IPS-NIHi7 (cell line): Measurements from ENCODE around the gene IKBKG.
"Not testable (repeated sequence)": the region's sequence is repeated elsewhere in the genome, so short reads cannot be mapped to it uniquely, and the experiment has no call there.

Experiments used
- DNase-seq: peaks from one replicate; pipeline ENCODE4 v3.0.0; 2012; ENCODE audit warnings: mixed read lengths; ENCODE audit errors: extremely low spot score

Gene IKBKG, protein sequence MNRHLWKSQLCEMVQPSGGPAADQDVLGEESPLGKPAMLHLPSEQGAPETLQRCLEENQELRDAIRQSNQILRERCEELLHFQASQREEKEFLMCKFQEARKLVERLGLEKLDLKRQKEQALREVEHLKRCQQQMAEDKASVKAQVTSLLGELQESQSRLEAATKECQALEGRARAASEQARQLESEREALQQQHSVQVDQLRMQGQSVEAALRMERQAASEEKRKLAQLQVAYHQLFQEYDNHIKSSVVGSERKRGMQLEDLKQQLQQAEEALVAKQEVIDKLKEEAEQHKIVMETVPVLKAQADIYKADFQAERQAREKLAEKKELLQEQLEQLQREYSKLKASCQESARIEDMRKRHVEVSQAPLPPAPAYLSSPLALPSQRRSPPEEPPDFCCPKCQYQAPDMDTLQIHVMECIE

DNA sequence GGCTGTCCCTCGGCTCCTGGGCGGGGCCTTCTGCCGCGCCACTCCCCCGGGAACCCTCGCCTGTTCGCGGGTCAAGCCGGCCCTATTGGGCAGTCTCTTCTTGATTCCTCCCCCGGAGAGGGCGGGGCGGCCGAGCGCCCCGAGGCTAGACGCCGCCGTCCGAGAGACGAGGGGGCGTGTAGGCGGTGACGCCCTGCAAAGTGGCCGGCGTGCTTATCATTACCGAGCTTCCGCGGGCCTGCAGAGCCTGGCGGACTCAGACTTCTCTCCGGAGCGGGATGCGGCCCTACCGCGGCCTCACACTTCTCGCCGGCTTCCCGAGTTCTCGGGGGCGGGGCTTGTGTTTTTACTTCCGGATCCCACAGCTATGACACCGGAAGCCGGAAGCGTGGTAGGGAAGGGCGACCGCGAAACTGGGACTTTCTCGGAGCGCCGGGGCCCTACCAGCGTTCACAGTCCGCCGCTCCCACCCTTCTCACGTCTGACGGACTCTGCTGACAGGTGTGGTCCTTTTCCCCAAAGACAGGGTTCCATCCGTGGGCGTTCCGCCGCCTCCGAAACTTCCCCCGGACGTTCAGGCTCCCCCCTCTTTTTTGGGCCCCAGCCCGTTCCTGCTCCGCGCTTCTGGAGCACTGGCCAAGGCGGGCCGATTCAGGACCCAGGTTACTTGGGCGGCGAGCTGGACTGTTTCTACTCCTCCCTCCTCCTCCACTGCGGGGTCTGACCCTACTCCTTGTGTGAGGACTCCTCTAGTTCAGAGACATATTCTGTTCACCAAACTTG is at the start of gene IKBKG:
TSS of gene IKBKG (plus strand) at position 376 of the 783 bp plus-strand sequence. CDS start 4,383 bp downstream, outside the sequence.
- DNase-seq: peak; percentile 87

DNA sequence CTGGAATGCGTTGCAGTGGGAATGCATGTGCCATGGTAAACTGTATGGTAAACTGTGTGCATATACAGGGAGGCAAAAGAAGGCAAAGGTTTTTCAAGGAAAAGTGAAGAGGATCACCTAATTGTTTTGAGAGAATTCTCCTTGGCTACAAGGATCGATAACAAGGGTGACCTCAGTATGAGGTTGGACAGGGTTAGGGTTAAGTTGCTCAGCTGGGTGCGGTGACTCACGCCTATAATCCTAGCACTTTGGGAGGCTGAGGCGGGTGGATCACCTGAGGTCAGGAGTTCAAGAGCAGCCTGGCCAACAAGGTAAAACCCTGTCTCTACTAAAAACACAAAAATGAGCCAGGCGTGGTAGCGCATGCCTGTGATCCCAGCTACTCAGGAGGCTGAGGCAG is 46.0 kb upstream of the IKBKG start:
- DNase-seq: not testable (repeated sequence)

DNA sequence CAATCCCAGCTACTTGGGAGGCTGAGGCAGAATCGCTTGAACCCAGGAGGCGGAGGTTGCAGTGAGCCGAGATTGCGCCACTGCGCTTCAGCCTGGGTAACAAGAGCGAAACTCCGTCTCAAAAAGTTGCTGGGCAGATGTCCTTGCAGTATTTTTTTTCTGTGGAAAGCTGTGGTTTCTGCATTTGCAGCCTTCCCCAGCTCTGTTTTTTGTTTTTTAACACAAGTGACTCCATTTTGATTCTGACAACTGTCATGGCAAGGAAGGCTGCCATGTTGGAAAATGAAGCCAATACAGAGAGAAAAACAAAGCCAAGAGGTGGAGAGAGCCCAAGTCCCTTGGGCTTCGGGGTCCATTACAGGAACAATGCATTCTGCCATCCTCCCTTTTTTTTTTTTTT is 45.3 kb upstream of the IKBKG start:
- DNase-seq: no peak

DNA sequence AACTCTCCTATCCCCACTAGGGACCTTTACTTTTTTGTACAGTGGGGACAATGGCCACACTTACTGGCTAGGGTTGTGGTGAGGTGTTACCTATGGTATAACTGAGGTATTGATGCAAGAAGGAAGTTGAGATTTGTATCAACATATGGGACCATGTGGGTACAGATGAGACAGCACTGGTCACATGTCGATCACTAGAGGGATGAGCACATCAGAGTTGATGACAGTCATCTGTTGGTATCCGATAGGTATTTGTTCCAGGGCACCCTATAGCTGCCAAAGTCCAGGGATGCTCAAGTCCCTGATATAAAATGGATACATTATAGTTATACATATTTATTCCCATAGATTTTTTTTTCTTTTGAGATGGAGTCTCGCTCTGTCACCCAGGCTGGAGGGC is 44.4 kb upstream of the IKBKG start:
- DNase-seq: no peak

DNA sequence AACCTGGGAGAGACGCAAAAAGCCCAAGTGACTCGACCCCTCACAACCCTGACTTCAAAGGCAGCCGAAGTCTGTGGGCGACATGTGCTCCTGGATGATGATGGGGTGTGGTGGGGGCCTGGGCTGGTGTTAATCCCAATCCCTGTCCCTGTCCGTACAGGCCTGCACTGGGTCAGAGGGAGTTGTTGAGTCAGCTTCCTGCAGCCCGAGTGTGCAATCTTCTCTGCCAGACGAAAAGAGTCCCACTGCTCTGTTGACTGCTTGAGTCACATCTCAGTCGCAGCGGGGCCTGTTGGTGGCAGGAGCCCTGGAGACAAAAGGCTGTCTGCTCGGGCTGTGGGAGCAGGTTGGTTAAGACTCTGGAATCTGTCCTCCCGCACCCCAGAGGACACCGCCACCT is 41.7 kb upstream of the IKBKG start:
- no peak for DNase-seq

DNA sequence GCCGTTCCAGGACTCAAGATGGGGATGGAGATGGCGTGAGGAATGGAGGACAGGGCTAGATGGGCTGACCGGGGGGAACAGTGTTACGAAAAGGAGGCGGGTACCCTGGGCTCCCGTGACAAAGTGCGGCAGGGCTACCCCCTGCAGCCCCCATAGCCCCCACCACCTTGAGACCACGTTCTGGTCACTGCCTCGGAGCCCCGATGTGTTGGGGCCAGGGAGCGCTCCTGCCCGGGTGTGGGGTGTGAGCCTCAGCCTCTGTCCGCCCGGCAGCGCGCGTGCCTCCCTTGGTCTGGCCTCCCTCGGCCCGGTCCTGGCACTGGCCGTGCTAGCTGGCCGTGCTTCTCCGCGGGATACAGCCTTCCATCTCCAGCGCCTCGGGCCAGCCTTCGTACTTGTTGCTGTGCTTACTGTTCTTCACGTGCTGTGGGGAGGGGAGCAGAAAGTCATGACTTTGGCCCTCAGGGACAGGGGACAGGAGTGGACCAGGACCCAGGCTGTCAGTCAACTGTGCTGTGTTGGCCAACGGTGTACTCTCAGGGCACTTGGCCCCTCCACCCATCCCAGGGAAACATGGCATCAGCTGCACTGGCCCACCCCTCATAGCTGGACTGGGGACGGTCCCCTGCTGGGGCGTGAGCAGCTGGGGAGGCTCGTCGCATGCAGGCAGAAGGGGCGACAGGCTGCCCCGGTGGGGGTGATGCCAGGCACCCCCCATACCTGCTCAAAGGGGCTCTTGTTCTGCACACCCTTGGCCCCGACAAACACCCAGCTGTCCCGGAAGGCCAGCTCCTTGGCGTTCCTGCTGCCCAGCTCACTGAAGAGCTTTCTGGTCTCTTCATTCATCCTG is 40.7 kb upstream of the IKBKG start:
- DNase-seq: no peak

DNA sequence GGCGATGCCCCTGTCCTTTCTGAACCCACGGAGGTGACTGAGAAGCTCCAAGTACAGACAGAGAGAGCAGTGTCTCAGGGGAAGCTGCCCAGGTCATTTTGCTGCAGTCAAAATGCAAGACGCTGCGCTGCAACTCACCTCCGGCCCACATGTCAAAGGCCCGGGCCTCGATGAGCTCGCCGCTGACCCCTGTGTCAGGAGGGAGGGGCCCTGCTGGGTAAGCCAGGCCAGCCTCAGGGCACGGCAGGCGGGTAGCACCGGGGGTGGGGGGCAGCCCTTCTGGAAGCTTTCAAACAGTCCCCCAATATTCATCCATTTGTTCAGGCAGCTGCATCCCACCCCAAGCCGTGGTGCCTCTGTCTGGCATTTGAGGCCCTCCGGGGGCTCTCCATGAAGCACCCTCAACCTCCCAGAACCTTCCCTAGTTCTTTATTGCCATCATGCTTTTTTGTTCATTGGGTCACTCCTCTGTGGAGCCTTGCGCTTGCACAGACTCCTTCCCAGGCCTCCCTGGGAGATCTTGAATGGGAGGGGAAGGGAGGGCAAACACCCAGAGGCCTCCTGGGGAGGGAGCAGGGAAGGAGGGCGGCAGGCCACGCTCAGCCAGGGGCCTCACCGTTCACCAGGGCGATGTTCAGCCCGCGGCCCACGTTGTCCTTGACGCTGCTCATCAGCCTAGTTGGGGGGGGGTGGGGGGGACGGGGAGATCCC is 39.6 kb upstream of the IKBKG start:
- no peak for DNase-seq

DNA sequence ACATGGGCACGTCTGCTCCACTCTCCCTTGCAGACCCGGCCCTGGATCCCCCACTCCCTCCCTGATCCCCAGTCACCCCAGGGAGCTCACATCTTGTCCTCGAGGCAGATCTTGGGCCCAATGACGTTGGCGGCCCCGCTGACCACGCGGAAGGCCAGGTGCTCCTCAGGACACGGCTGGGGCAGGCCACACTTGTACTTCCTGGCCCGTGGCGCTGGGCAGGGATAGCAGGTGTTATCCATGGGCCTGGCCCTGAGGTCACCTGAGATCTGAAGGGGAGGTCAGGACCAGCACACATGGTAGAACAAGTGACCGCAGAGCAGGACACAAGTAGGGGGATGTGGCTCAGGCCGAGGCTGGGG is 39.1 kb upstream of the IKBKG start:
- no peak for DNase-seq

DNA sequence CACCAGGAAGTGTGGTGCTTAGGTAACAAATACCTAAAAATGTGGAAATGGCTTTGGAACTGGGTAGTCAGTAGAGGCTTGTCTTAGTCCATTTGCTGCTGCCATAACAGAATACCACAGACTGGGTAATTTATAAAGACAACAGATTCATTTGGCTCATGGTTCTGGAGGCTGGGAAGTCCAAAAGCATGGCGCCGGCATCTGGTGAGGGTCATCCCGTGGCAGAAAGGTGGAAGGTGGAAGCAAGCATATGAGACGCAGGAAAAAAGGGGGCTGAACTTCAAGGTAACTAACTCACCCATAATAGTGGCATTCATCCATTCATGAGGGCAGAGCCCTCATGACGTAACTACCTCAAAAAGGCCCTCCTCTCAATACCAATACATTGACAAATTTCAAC is 38.0 kb upstream of the IKBKG start:
- no peak for DNase-seq

DNA sequence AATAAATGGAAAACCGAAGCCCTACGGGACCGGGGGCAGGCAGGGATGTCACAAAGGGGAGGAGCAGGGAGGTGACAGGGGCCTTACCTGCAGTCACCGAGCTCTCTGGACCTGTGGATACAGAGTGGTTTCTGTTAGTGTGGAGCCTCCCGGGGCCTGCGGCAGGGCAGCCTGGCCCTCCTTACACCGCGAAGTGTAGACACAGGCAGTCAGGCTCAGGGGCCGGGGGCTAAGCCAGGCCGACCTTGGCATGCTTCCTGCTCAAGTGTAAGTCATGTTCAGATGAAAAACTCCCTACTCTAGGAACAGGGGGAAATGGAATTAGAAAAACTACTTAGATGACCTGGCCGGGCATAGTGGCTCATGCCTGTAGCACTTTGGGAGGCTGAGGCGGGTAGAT is 35.7 kb upstream of the IKBKG start:
- no peak for DNase-seq

DNA sequence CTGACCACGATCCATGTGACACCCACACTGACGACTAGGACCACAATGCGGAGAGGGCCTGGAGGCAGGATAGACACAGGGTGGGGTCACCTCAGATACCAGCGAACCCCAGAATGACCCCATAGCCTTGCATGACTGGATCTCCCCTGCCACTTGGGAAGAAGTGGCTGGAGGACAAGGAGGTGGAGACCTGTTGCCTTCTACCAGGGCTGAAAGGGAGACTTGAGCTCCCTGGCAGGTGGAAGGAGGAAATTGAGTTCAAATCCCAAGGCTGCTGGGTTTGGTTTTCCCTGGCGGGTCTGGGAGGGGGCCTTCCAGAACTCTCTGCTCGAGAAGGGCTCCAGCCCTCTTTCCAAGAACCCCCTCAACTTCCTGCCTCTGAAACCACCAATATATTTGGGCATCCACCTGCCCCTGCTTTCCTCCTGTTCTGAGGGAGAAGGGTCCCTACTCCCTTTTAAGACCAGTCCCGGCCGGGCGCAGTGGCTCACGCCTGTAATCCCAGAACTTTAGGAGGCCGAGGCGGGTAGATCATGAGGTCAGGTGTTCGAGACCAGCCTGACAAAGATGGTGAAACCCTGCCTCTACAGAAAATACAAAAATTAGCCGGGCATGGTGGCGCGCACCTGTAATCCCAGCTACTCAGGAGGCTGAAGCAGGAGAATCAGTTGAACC is 34.4 kb upstream of the IKBKG start:
- no peak for DNase-seq

DNA sequence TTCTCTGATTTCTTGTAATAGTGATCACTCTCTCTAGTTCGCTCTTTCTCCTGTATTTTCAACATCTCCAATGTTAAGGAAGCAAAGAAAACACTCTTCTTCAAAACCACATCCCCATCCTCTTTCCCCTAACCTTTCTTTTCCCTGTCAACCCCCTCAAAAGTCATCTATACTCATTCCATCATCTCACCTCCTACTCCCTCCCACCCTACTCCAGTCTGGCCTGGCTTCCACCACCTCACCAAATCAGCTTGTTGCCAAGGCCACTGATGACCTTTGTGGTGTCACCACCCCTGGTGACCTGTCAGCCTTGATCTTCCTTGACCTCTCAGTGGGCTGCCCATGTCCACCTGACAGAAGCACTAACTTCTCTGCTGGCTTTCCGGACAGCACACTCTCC is 33.7 kb upstream of the IKBKG start:
- DNase-seq: no peak

DNA sequence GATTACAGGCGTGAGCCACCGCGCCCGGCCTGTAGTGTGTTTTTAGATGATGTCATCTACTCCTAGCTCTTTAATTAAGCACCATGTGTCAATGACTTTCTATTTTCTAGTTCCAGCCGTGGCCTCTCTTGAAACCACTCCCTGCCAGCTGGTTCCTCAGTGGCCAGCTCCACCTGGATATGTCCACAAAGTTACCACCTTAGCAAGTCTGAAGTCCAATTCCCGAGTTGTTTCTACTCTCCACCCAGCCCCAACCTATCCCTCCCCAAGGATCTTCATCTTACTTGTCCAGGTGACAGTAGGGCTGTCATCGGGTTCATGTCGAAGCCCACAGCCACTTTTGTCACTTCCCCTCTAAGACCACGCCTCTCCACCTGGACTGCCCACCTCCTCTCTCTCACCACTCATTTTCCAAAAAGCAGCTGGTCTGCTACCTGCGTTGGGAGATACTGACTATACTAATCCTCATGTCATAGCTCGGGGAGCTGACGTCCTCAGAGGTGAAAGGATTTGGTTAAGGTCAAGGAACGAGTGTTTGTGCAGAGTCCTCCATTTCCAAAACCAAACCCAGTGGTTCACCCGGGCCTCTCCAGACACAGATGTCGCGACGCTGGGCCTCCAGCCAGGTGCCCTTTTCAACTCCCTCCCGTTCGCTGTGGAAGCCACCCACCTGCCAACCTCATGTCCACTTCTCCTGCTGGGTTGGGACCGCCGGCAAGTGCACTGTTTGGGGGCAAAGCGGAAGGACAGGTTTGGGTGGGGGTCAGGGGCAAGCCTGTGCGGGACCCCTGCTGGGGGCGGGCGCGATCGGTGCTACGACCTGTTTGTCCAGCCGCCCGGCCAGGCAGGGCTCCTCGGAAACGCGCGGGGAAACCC is 32.1 kb upstream of the IKBKG start:
- DNase-seq: no peak

DNA sequence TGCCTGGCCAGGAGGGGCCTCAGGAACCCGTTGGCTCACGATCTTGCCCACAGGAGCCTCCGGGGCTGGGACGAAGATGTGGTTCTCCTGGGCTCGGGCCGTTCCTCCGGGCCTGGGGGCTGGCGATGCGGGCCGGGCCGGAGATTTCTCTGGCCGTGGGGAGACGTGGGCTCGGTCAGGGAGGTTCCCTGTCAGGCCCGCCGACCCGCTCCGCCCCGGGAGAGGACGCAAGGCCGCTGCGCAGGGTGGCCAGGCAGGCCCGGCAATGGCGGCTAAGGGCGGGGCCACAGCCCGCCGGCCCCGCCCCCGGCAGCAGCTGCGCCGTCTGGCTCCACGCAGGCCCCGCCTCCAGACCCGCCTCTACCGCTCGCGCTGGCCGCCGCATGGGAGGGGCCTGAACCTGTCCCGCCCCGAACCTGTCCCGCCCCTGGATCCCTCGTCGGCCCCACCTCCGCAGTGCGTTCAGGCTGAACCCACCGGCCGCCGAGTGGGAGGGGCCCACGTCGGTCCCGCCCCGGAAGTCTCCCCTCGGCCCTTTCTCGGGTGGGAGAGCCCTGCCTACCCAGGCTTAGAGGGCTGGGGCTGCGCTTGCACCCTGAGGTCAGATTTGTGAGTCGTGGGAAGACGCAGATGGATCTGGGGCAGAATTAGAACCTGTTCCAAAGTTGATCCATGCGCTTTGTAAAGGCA is 31.3 kb upstream of the IKBKG start, which contains the start of gene FAM3A:
TSS of gene FAM3A (minus strand) at position 267 of the 690 bp plus-strand sequence. CDS start 460 bp downstream, outside the sequence.
- peak; percentile 72 for DNase-seq

DNA sequence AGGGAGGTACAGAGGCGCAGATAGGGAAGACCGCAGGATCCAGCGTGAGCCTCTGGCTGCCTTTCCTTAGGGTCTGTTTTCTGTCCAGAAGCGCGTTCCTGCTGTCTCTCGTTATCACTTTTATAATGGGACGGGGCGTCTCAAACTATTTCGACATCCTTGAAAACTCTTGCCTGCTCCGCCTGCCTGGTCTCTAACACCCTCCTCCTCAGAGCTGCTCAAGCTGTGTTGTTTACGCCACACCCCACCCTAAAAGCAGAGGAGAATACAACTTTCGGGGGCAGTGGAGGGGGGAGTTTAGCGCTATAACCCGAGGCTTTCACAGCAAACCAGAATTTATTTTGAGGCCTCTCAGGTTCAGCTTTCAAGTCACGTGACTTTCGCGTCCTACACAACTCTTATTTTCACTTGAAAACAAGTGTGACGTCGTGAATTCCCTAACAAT is 30.7 kb upstream of the IKBKG start:
- no peak for DNase-seq

DNA sequence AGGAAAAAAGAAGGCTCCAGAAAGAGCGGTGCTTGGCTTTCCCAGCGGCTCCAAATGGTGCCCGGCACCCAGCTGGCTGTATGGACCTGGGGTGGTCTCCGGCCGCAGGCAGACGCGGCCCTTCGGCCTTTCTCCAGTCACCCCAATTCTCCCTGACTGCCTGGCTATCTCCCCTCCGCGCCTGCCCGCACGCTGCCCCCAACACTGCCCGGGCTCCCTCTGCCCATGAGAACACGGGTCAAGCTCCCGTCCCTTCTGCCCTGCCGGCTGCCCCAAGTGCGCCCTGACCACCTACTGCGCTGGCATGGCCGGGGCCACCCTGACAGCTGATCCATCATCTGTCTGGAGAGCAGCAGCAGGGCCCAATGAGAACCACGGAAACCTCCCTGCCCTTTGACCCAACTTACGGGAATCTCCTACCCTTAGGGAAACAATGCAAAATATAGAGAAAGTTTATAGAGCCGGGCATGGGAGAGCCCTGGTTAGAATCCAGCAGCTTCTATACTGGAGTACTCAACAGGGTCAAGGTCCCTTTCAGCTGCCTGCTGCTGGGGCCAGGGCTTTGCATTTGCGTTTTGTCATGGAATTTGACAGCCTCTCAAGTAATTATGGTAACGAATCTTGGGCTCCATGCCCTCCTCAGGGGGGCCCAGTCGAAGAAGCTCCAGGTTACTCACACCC is 30.2 kb upstream of the IKBKG start:
- DNase-seq: no peak

DNA sequence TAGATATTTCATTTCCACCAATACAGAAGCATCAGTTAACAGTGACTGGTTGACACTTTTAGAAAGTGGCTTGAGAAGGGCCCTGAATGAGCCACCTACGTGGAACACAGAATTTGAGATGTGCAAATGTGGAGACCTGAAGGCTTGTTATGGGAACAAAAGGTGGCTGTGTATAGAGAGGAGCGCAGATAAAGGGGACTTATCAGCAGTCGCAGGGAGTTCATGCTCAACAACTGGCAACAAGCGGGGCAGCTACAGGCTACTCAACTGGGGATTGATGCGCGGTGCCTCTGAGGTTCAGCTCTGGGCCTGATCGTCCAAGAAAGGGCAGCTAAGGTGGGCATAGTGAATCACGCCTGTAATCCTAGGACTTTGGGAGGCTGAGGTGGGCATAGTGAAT is 28.0 kb upstream of the IKBKG start:
- DNase-seq: no peak

DNA sequence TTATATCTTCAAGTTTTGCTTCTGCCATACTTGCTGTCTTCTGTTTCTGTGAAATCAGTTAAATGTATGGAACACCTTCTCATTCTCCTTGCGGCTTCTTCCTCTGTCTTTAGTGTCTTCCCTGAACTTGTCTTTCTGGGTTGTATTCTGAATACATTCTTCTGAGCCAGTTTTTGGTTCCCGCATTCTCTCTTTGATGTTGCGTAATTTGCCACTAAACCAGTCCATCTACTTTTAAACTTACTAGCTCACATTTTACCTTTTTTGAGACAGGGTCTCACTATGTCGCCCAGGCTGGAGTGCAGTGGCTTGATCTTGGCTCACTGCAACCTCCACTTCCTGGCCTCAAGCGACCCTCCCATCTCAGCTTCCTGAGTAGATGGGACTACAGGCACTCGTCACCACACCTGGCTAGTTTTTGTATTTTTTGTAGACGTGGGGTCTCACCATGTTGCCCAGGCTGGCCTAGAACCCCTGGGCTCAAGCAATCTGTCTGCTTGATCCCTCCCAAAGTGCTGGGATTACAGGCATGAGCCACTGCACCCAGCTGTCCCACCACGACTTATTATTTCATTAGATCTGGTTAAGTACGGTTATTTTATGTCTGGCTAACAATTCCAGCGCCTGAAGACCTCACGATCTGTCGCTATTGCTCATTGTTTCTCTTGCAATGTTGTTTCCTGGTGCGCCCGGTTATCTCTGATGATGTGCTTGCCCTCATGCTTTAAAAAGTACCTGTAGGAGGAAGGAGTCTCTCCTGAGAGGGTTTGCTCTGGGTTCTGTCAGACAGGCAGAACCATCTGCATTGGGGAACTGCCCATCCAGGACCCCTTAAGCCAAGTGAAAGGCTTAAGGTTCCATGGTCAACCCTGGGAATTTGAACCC is 21.6 kb upstream of the IKBKG start:
- DNase-seq: no peak
